Vagina (tissue), 2 donors: Measurements from ENCODE around the gene GPC5. TPM values are rescaled to one million over a fixed set of nuclear protein-coding genes. Genes with fewer than 3 reads are reported as not detected.

Experiments used
- DNase-seq, 2 donors: peaks; one replicate each; pipeline ENCODE4 v3.0.0-alpha.2; 2017; ENCODE audit errors: extremely low spot score in 2 of 2
- H3K27ac ChIP-seq: fragments of 200-600 bp; sonication (generic); one replicate; pipeline ENCODE4 v1.5.1; 2019
- H3K27me3 ChIP-seq: fragments of 200-600 bp; sonication (generic); one replicate; pipeline ENCODE4 v1.5.1; 2019
- H3K36me3 ChIP-seq, 2 donors: fragments of 200-600 bp; sonication (generic); one replicate each; pipeline ENCODE4 v1.5.1; 2017 to 2019
- H3K4me1 ChIP-seq: fragments of 200-600 bp; sonication (generic); one replicate; pipeline ENCODE4 v1.5.1; 2019
- H3K4me3 ChIP-seq, 2 donors: fragments of 200-600 bp; sonication (generic); 1 replicate in 1 of 2; 2 replicates in 1 of 2; pipeline ENCODE4 v1.5.1; 2016 to 2019
- H3K9me3 ChIP-seq: fragments of 200-600 bp; sonication (generic); one replicate; pipeline ENCODE4 v1.5.1; 2019
- CTCF ChIP-seq, 3 experiments: fragments of 450-650 bp in 2 of 3; fragments of 200-600 bp in 1 of 3; sonication (generic) in 1 of 3; IDR thresholded peaks; one replicate each; pipeline ENCODE4 v1.5.1; 2017 to 2019; ENCODE audit warnings: antibody characterized with exemption in 3 of 3, mild to moderate bottlenecking in 2 of 3, moderate library complexity in 2 of 3
- POLR2A ChIP-seq, 2 donors: fragments of 450-650 bp; IDR thresholded peaks; one replicate each; pipeline ENCODE4 v1.6.1; 2017; ENCODE audit warnings: antibody characterized with exemption in 2 of 2, mild to moderate bottlenecking in 2 of 2, moderate library complexity in 2 of 2
- POLR2AphosphoS5 ChIP-seq, 2 donors: sonication (generic); formaldehyde crosslinking; IDR thresholded peaks; one replicate each; pipeline ENCODE4 v1.9.0; 2017; ENCODE audit warnings: antibody characterized with exemption in 2 of 2, mild to moderate bottlenecking in 2 of 2, low read depth in 1 of 2; ENCODE audit not compliant: insufficient read depth in 1 of 2
- intact Hi-C: fragments of 100-400 bp; cut with DNase I; formaldehyde crosslinking; loops from one replicate; pipeline ENCODE4 v1.15.1; 2023
- total RNA-seq: library from RNA; depleted of rRNA; stranded (reverse); fragments of >200 nt; gene quantifications from one replicate; pipeline ENCODE4 v1.2.3, GENCODE V29; 2016

The GPC5 gene
- total RNA-seq, 1 donor from 2014 or later = 1.7 TPM

DNA sequence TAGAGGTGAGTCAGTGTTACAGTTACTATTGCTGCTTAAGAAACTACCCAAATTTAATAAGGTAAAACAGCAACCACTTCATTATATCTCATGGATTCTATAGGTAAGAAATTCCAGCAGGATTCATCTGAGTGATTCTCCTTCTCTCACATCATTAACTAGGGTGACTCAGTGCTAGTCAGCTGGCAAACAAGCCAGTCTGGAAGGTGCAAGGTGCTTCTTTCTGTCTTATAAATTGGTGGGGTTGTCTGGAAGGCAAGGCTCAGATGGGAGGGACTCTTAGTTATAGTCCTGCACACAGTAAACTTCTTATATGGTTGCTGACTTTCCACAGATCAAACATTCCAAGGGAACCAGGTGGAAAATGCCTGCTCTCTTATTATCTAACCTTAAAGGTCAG, 484.5 kb downstream of the GPC5 start:
- Histone ChIP-seq H3K27ac (no peak overlapping the region), H3K4me3 (no peak overlapping the region), H3K27me3 (no peaks in the 10 kb centered on the region), H3K36me3 (no peaks in the 10 kb centered on the region), H3K4me1 (no peaks in the 10 kb centered on the region), H3K9me3 (no peaks in the 10 kb centered on the region)
- no peak for DNase-seq
- TF ChIP-seq CTCF (IDR thresholded peaks at IDR 0.05) = no peak
- no peak for TF ChIP-seq POLR2AphosphoS5 (IDR thresholded peaks at IDR 0.05; ENCODE audit: insufficient read depth in 1 of 2, low read depth in 1 of 2)
- no peak for TF ChIP-seq POLR2A (IDR thresholded peaks at IDR 0.05)
- intact Hi-C loops = no loop called here

DNA sequence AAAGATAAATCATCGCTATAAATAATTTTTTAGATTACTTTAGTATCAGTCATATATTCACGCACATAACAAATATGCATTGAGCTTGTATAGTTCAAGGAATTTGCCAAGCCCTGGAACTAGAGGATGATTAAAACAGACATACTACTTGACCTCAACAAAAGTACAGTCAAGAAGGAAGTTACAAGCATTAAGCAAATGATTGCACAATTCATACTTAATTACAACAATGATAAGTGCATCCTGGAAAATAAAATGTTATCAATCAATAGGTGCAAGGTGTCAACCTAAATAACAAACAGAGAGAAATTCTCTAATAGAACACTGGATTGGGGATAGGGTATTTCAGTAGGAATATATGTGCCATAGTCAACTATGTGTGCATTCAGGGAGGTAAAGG, 491.2 kb downstream of the GPC5 start:
- Histone ChIP-seq H3K27me3 (no peaks in the 10 kb centered on the region), H3K36me3 (no peaks in the 10 kb centered on the region), H3K27ac (no peak overlapping the region), H3K4me3 (no peak overlapping the region), H3K4me1 (no peaks in the 10 kb centered on the region), H3K9me3 (no peaks in the 10 kb centered on the region)
- no peak for DNase-seq
- no peak for TF ChIP-seq POLR2A (IDR thresholded peaks at IDR 0.05)
- TF ChIP-seq POLR2AphosphoS5 (IDR thresholded peaks at IDR 0.05; ENCODE audit: insufficient read depth in 1 of 2, low read depth in 1 of 2) = no peak
- TF ChIP-seq CTCF (IDR thresholded peaks at IDR 0.05) = no peak
- intact Hi-C loops = no loop called here

- intact Hi-C loops = no loop called here
- DNase-seq = no peak
Observed at GRCh38 chr13:91891141-91891540, 492.7 kb downstream of the GPC5 start.

DNA sequence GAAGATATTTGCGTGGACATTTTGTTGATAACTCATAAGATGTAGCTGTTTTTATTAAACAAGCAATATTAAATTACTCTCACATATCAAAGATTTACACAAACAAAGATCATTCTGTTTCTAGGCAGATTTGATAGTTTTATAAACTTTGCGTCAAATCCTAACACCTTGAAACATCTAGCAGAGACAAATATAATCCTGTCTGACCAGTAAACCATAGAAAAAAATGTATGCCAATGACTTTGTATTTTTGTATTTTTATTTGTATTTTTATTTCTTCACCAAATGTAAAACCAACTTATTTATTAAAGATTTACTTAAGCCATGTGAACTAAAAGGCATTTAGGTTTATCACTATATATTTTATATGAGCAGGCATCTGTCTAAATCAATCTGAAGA, 494.6 kb downstream of the GPC5 start:
- Histone ChIP-seq H3K4me3 (no peak overlapping the region), H3K27me3 (no peaks in the 10 kb centered on the region), H3K36me3 (no peaks in the 10 kb centered on the region), H3K27ac (no peak overlapping the region), H3K4me1 (no peaks in the 10 kb centered on the region), H3K9me3 (no peaks in the 10 kb centered on the region)
- no peak for DNase-seq
- intact Hi-C loops = no loop called here
- no peak for TF ChIP-seq POLR2AphosphoS5 (IDR thresholded peaks at IDR 0.05; ENCODE audit: insufficient read depth in 1 of 2, low read depth in 1 of 2)
- TF ChIP-seq CTCF (IDR thresholded peaks at IDR 0.05) = no peak
- TF ChIP-seq POLR2A (IDR thresholded peaks at IDR 0.05) = no peak

More at GRCh38 chr13:91891141-91891540, 492.7 kb downstream of the GPC5 start:
- H3K27ac ChIP-seq = no peak overlapping the region
- TF ChIP-seq CTCF (IDR thresholded peaks at IDR 0.05) = no peak
- no peak for TF ChIP-seq POLR2AphosphoS5 (IDR thresholded peaks at IDR 0.05; ENCODE audit: insufficient read depth in 1 of 2, low read depth in 1 of 2)
- no peak for TF ChIP-seq POLR2A (IDR thresholded peaks at IDR 0.05)
- H3K27me3 ChIP-seq = no peaks in the 10 kb centered on the region
- no peak overlapping the region for H3K4me3 ChIP-seq
- no peaks in the 10 kb centered on the region for H3K36me3 ChIP-seq
- H3K4me1 ChIP-seq = no peaks in the 10 kb centered on the region
- no peaks in the 10 kb centered on the region for H3K9me3 ChIP-seq

GRCh38 chr13:91894316-91894715, 495.9 kb downstream of the GPC5 start:
- no peaks in the 10 kb centered on the region for H3K36me3 ChIP-seq
- intact Hi-C loops = no loop called here
- no peak overlapping the region for H3K27ac ChIP-seq
- H3K9me3 ChIP-seq = no peaks in the 10 kb centered on the region
- no peak overlapping the region for H3K4me3 ChIP-seq
- no peak for DNase-seq
- no peaks in the 10 kb centered on the region for H3K4me1 ChIP-seq
- TF ChIP-seq POLR2A (IDR thresholded peaks at IDR 0.05) (no peak), CTCF (IDR thresholded peaks at IDR 0.05) (no peak), POLR2AphosphoS5 (IDR thresholded peaks at IDR 0.05; ENCODE audit: insufficient read depth in 1 of 2, low read depth in 1 of 2) (no peak)
- H3K27me3 ChIP-seq = no peaks in the 10 kb centered on the region
